NCI-H2227 treated with DMSO at 0.1 percent for 48 hours (cell line): Measurements from ENCODE around the gene NUAK2.

Experiments used
- DNase-seq: peaks from one replicate; lab custom pipeline; 2025; lab: John Stamatoyannopoulos, UW

NUAK2 gene

GRCh38 chr1:205273551-205273982 is 48.0 kb downstream of the NUAK2 start:
- peak; percentile 87 for DNase-seq

GRCh38 chr1:205272536-205272935 is 49.0 kb downstream of the NUAK2 start:
- DNase-seq = no peak

- no peak for DNase-seq
These were observed 49.8 kb downstream of the NUAK2 start for GRCh38 chr1:205271745-205272144.

GRCh38 chr1:205271277-205271676 is 50.3 kb downstream of the NUAK2 start:
- DNase-seq = no peak

- no peak for DNase-seq
These were observed 50.8 kb downstream of the NUAK2 start for GRCh38 chr1:205270764-205271163.

GRCh38 chr1:205270271-205270670 is 51.3 kb downstream of the NUAK2 start:
- no peak for DNase-seq

- DNase-seq = no peak
These were observed 51.8 kb downstream of the NUAK2 start for GRCh38 chr1:205269711-205270110.

- no peak for DNase-seq
These were observed 52.5 kb downstream of the NUAK2 start for GRCh38 chr1:205268846-205269680.

GRCh38 chr1:205267306-205267902 is 54.1 kb downstream of the NUAK2 start:
- DNase-seq = no peak

GRCh38 chr1:205266611-205267305 is 54.8 kb downstream of the NUAK2 start:
- peak; percentile 90 for DNase-seq

- DNase-seq = no peak
These were observed 57.9 kb downstream of the NUAK2 start for GRCh38 chr1:205263580-205264190.

- no peak for DNase-seq
These were observed 58.8 kb downstream of the NUAK2 start for GRCh38 chr1:205262731-205263171.

GRCh38 chr1:205261946-205262691 is 59.4 kb downstream of the NUAK2 start:
- DNase-seq = no peak

GRCh38 chr1:205260948-205261732 is 60.4 kb downstream of the NUAK2 start:
- no peak for DNase-seq

GRCh38 chr1:205259998-205260397 is 61.5 kb downstream of the NUAK2 start:
- no peak for DNase-seq

- no peak for DNase-seq
These were observed 62.2 kb downstream of the NUAK2 start for GRCh38 chr1:205259324-205259832.

- no peak for DNase-seq
These were observed 62.8 kb downstream of the NUAK2 start for GRCh38 chr1:205258719-205259118.

GRCh38 chr1:205258261-205258691 is 63.3 kb downstream of the NUAK2 start:
- DNase-seq = no peak

- DNase-seq = no peak
These were observed 63.8 kb downstream of the NUAK2 start for GRCh38 chr1:205257735-205258134.

- DNase-seq = no peak
These were observed 64.5 kb downstream of the NUAK2 start for GRCh38 chr1:205256951-205257625.
